Measurements from ENCODE around the gene NSMCE1. TPM values are rescaled to one million over a fixed set of nuclear protein-coding genes. Genes with fewer than 3 reads are reported as not detected.
"Not testable (repeated sequence)": the region's sequence is repeated elsewhere in the genome, so short reads cannot be mapped to it uniquely, and the experiment has no call there.

The NSMCE1 gene
- total and polyA plus RNA-seq, 7 donors, result 32.5 to 65.2 (median 51.0) TPM

GRCh38 chr16:27273330-27273669 is 4.7 kb upstream of the NSMCE1 start:
- no peak for DNase-seq
- Histone ChIP-seq H3K9me3 (no peaks in the 10 kb centered on the region), H3K36me3 (no peaks in the 10 kb centered on the region), H3K4me3 (no peak overlapping the region), H3K27ac (no peak overlapping the region), H3K27me3 (no peaks in the 10 kb centered on the region), H3K4me1 (peaks cover 0 to 7% (median 6%) of the 10 kb centered on the region in 4 donors)
- 93 to 98% methylated on average over 4 of the region's 4 CpGs for WGBS, 2 donors
- no peak for TF ChIP-seq CTCF (IDR thresholded peaks at IDR 0.05)
- no peak for TF ChIP-seq POLR2AphosphoS5 (IDR thresholded peaks at IDR 0.05)
- TF ChIP-seq POLR2A (IDR thresholded peaks at IDR 0.05), result no peak
- TF ChIP-seq EP300 (IDR thresholded peaks at IDR 0.05), result no peak
- intact Hi-C loops (cut with DNase I), result no loop called here

GRCh38 chr16:27272697-27273096 is 4.1 kb upstream of the NSMCE1 start:
- intact Hi-C loops (cut with DNase I), result not testable (repeated sequence)
- WGBS, 2 donors, result 97 to 98% methylated on average over 7 of the region's 7 CpGs

GRCh38 chr16:27272076-27272475 is 3.5 kb upstream of the NSMCE1 start:
- Histone ChIP-seq H3K4me1 (peaks cover 0 to 17% (median 13%) of the 10 kb centered on the region in 4 donors), H3K36me3 (no peaks in the 10 kb centered on the region), H3K27ac (no peak overlapping the region), H3K9me3 (no peaks in the 10 kb centered on the region), H3K4me3 (no peak overlapping the region), H3K27me3 (no peaks in the 10 kb centered on the region)
- WGBS, 2 donors, result 93 to 94% methylated on average over 4 of the region's 4 CpGs
- intact Hi-C loops (cut with DNase I), result no loop called here
- TF ChIP-seq POLR2AphosphoS5 (IDR thresholded peaks at IDR 0.05) (no peak), POLR2A (IDR thresholded peaks at IDR 0.05) (no peak)
- no peak for DNase-seq

More at GRCh38 chr16:27272697-27273096, 4.1 kb upstream of the NSMCE1 start:
- H3K9me3 ChIP-seq, H3K36me3 ChIP-seq, H3K4me3 ChIP-seq, DNase-seq, H3K27ac ChIP-seq, H3K27me3 ChIP-seq: not testable (repeated sequence)
- peaks cover 0 to 12% (median 11%) of the 10 kb centered on the region in 4 donors for H3K4me1 ChIP-seq

GRCh38 chr16:27270349-27270748 is 1.8 kb upstream of the NSMCE1 start:
- Histone ChIP-seq H3K36me3 (no peaks in the 10 kb centered on the region), H3K4me3 (no peak overlapping the region), H3K27ac (no peak overlapping the region), H3K4me1 (peaks cover 0 to 17% (median 13%) of the 10 kb centered on the region in 4 donors), H3K27me3 (no peaks in the 10 kb centered on the region), H3K9me3 (no peaks in the 10 kb centered on the region)
- 93 to 94% methylated on average over 4 of the region's 4 CpGs for WGBS, 2 donors
- TF ChIP-seq POLR2A (IDR thresholded peaks at IDR 0.05), result no peak
- TF ChIP-seq CTCF (IDR thresholded peaks at IDR 0.05), result no peak
- no peak for TF ChIP-seq POLR2AphosphoS5 (IDR thresholded peaks at IDR 0.05)
- TF ChIP-seq EP300 (IDR thresholded peaks at IDR 0.05), result no peak
- DNase-seq, result no peak
- intact Hi-C loops (cut with DNase I), result no loop called here

- WGBS, 2 donors, result 64 to 78% methylated on average over 9 of the region's 9 CpGs
- TF ChIP-seq POLR2A (IDR thresholded peaks at IDR 0.05) (no peak), POLR2AphosphoS5 (IDR thresholded peaks at IDR 0.05) (no peak)
- intact Hi-C loops (cut with DNase I), result loop anchor here (2.0 to 5.0 kb wide), 3 partner anchors 35 to 67 kb away; partner anchors contain the start of gene KDM8
- peak overlapping the region; percentile 50 to 89 (median 82) for H3K4me3 ChIP-seq
- no peaks in the 10 kb centered on the region for H3K9me3 ChIP-seq
- H3K27ac ChIP-seq, result peak overlapping the region in 3 of 4 donors; percentile 87 to 90 (median 88)
- H3K27me3 ChIP-seq, result no peaks in the 10 kb centered on the region
- H3K4me1 ChIP-seq, result peaks cover 0 to 17% (median 13%) of the 10 kb centered on the region in 4 donors
- DNase-seq, result no peak
- H3K36me3 ChIP-seq, result no peaks in the 10 kb centered on the region
These were observed 953 bp upstream of the NSMCE1 start for GRCh38 chr16:27269300-27270150.

- no peaks in the 10 kb centered on the region for H3K9me3 ChIP-seq
- H3K36me3 ChIP-seq, result no peaks in the 10 kb centered on the region
- intact Hi-C loops (cut with DNase I), result loop anchor here (5.0 kb wide), 1 partner anchor 65 kb away; the partner anchor contains the start of gene KDM8
- 82 to 88% methylated on average over 8 of the region's 8 CpGs for WGBS, 2 donors
- DNase-seq, result no peak
- TF ChIP-seq POLR2A (IDR thresholded peaks at IDR 0.05) (no peak), EP300 (IDR thresholded peaks at IDR 0.05) (no peak), POLR2AphosphoS5 (IDR thresholded peaks at IDR 0.05) (no peak), CTCF (IDR thresholded peaks at IDR 0.05) (no peak)
- H3K27ac ChIP-seq, result no peak overlapping the region
- H3K4me3 ChIP-seq, result no peak overlapping the region
- H3K27me3 ChIP-seq, result no peaks in the 10 kb centered on the region
- H3K4me1 ChIP-seq, result peaks cover 0 to 17% (median 13%) of the 10 kb centered on the region in 4 donors
These were observed 1.4 kb downstream of the NSMCE1 start for GRCh38 chr16:27267037-27267677.
